ENCODE data around the gene DNASE1L2. TPM values are rescaled to one million over a fixed set of nuclear protein-coding genes. Genes with fewer than 3 reads are reported as not detected.

DNASE1L2 gene
- total and polyA plus RNA-seq, 2 of the 8 experiments (the other 6 are each of a cell fraction or from before 2014, with no cell fraction given), result 0.35 to 0.97 TPM

GRCh38 chr16:2237493-2238149 is 1.4 kb downstream of the DNASE1L2 start:
- H2BK20ac ChIP-seq (ENCODE audit: low read length), result no peak overlapping the region
- peaks cover 0 to 19% (median 10%) of the 10 kb centered on the region in 4 experiments; a peak in 5 of 7 replicates for H3K4me1 ChIP-seq (replicated peaks in 1 of 4; ENCODE audit: control insufficient read depth in 3 of 4, insufficient read depth in 4 of 4, low read length in 3 of 4)
- H3K27ac ChIP-seq (ENCODE audit: low read depth, low read length), result no peak overlapping the region
- no peak overlapping the region for H2AFZ ChIP-seq (ENCODE audit: low read length)
- peak overlapping the region in 1 of 4 experiments; percentile 13; a peak in 1 of 7 replicates for H3K9ac ChIP-seq (replicated peaks in 1 of 4; ENCODE audit: extremely low read depth in 1 of 4, low read depth in 3 of 4, low read length in 3 of 4)
- H3K27me3 ChIP-seq (replicated peaks in 1 of 4; ENCODE audit: control insufficient read depth in 3 of 4, extremely low read depth in 1 of 4, insufficient read depth in 3 of 4, low read length in 3 of 4), result peaks cover 4 to 20% (median 16%) of the 10 kb centered on the region in 4 experiments; a peak in 6 of 7 replicates
- no peak overlapping the region for H2AK5ac ChIP-seq (ENCODE audit: low read depth, low read length)
- no peak overlapping the region for H3K23ac ChIP-seq (ENCODE audit: insufficient read length)
- CTCF ChIA-PET (ENCODE audit: partially characterized antibody), result interaction anchor here (0.5 to 1.8 kb wide), 5 partner anchors 11 to 1998 kb away, joined by 3 to 11 read pairs (median 4); no protein-coding TSS in a partner anchor
- H3K56ac ChIP-seq (replicated peaks; ENCODE audit: insufficient read length, low read depth, low read length), result no peak overlapping the region
- no peak overlapping the region for H2BK12ac ChIP-seq (ENCODE audit: low read depth, low read length)
- no peaks in the 10 kb centered on the region for H3K9me3 ChIP-seq (ENCODE audit: insufficient read depth in 2 of 2, low read depth in 1 of 2, low read length in 1 of 2)
- H2BK5ac ChIP-seq (ENCODE audit: low read depth, low read length), result no peak overlapping the region
- H3K14ac ChIP-seq (ENCODE audit: insufficient read length), result no peak overlapping the region
- WGBS, 2 experiments (ENCODE audit: extremely low coverage in 1 of 2, insufficient coverage in 1 of 2, insufficient read length in 1 of 2, insufficient replicate concordance in 2 of 2, low coverage in 1 of 2, low lambda C conversion rate in 2 of 2, missing lambda C conversion rate in 1 of 2), result 22% methylated on average over 55 of the region's 65 CpGs; no CpG with 5 or more reads in 1 of the 2 experiments
- H3K18ac ChIP-seq (ENCODE audit: extremely low read depth, low read length), result no peak overlapping the region
- FAIRE-seq (no peak), DNase-seq (ENCODE audit: low read depth in 1 of 2, low spot score in 2 of 2) (peak in 1 of 2 experiments; percentile 68)
- no peak overlapping the region for H4K5ac ChIP-seq (ENCODE audit: insufficient read length, low read depth, low read length)
- H4K8ac ChIP-seq (ENCODE audit: extremely low read depth, insufficient read depth, low read length), result peak overlapping the region; percentile 86
- peaks cover 16% of the 10 kb centered on the region; the same call in 1 of the 2 replicates for H3K23me2 ChIP-seq (ENCODE audit: low read depth, low read length)
- no peaks in the 10 kb centered on the region for H3K79me1 ChIP-seq (ENCODE audit: low read depth, low read length)
- no peak overlapping the region for H2BK120ac ChIP-seq (replicated peaks; ENCODE audit: low read depth, low read length)
- POLR2A ChIA-PET (ENCODE audit: partially characterized antibody), result interaction anchor here (0.5 to 8.6 kb wide), 20 partner anchors 10 to 278 kb away, joined by 3 to 181 read pairs (median 7); partner anchors contain the start of genes BRICD5, E4F1, ECI1 and RNPS1
- no peak overlapping the region for H4K91ac ChIP-seq (replicated peaks; ENCODE audit: insufficient read length, low read length)
- peaks cover 0 to 14% of the 10 kb centered on the region in 2 experiments for H4K20me1 ChIP-seq (replicated peaks in 1 of 2; ENCODE audit: control insufficient read depth in 1 of 2, insufficient read depth in 2 of 2, low read length in 2 of 2)
- peak overlapping the region; percentile 78 to 82 for H3K4me2 ChIP-seq (ENCODE audit: insufficient read depth in 1 of 2, low read depth in 2 of 2, low read length in 2 of 2)
- H3K4ac ChIP-seq (replicated peaks; ENCODE audit: insufficient read length, low read depth, low read length), result peak overlapping the region; percentile 78
- no peaks in the 10 kb centered on the region for H3K79me2 ChIP-seq (ENCODE audit: control insufficient read depth in 1 of 2, insufficient read depth in 2 of 2, low read length in 2 of 2)
- H2BK15ac ChIP-seq (ENCODE audit: low read length), result no peak overlapping the region
- H3K36me3 ChIP-seq (ENCODE audit: control insufficient read depth in 2 of 4, insufficient read depth in 4 of 4, low read length in 3 of 4), result peaks cover 5 to 34% (median 8%) of the 10 kb centered on the region in 4 experiments; a peak in 5 of 8 replicates
- peak overlapping the region in 3 of 4 experiments; percentile 14 to 63 (median 19); a peak in 2 of 8 replicates for H3K4me3 ChIP-seq (ENCODE audit: extremely low read depth in 1 of 4, insufficient read depth in 2 of 4, low read depth in 3 of 4, low read length in 4 of 4)
- TF ChIP-seq, protein P1, sequence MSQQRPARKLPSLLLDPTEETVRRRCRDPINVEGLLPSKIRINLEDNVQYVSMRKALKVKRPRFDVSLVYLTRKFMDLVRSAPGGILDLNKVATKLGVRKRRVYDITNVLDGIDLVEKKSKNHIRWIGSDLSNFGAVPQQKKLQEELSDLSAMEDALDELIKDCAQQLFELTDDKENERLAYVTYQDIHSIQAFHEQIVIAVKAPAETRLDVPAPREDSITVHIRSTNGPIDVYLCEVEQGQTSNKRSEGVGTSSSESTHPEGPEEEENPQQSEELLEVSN (IDR thresholded peaks at IDR 0.05), result 0 out of 2 replicates have a peak, but pooled peaks have one; percentile 31
- TF ChIP-seq RNF2 (IDR thresholded peaks at IDR 0.05; ENCODE audit: borderline replicate concordance, low read depth, low read length, missing control alignments, poor library complexity, severe bottlenecking) (no peak), CREB1 (IDR thresholded peaks at IDR 0.05) (peak; percentile 6; the same call in 1 of the 2 replicates), GABPA (IDR thresholded peaks at IDR 0.05; ENCODE audit: borderline replicate concordance, insufficient read depth, low read length) (0 out of 2 replicates have a peak, but pooled peaks have one; percentile 5), BCL11A (IDR thresholded peaks at IDR 0.05; ENCODE audit: low read depth in 2 of 2, low read length in 2 of 2) (no peak), GTF2F1 (IDR thresholded peaks at IDR 0.05; ENCODE audit: borderline replicate concordance, low read depth, low read length) (no peak), CTBP2 (IDR thresholded peaks at IDR 0.05; ENCODE audit: borderline replicate concordance, insufficient read depth, insufficient read length, low read length) (no peak), SRF (IDR thresholded peaks at IDR 0.05; ENCODE audit: low read depth, low read length) (no peak), TAF7 (optimal IDR thresholded peaks at IDR 0.05; ENCODE audit: borderline replicate concordance, low read depth, low read length) (no peak)
- TF ChIP-seq, protein P2, sequence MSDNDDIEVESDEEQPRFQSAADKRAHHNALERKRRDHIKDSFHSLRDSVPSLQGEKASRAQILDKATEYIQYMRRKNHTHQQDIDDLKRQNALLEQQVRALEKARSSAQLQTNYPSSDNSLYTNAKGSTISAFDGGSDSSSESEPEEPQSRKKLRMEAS (IDR thresholded peaks at IDR 0.05), result peak; percentile 44

All from H1 (cell line).